GM12874 (cell line): ENCODE results near the gene MYPN.
A peak's percentile ranks its signal among the peaks of the same experiment; 100 is the strongest.

ENCODE experiments used
- TF ChIP-seq, protein P1 (sequence below): IDR thresholded peaks from 2 replicates; pipeline ENCODE4 v1.5.1; 2011; ENCODE audit warnings: low read depth, mild to moderate bottlenecking, control low read depth, low read length, moderate library complexity; ENCODE audit not compliant: insufficient read depth

MYPN gene

DNA sequence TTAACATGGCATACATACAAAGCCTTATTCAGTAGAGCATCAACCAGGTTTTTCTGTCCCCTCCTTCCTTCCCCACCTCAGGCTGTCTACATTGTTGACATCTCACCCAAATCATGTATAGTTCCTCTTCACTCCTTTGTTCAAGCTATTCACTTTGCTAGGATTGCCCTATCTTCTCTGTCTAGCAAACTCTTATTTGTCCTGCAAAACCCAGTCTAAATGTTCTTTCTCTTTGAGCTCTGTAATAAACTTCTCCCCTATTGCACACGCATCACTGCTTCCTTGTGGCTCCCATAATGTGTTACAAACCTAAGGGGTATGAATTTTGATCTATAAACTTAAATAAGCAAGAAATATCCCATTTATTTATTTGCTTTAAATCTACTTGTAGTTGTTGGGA, 36.8 kb downstream of the MYPN start:
- TF ChIP-seq, protein P1, sequence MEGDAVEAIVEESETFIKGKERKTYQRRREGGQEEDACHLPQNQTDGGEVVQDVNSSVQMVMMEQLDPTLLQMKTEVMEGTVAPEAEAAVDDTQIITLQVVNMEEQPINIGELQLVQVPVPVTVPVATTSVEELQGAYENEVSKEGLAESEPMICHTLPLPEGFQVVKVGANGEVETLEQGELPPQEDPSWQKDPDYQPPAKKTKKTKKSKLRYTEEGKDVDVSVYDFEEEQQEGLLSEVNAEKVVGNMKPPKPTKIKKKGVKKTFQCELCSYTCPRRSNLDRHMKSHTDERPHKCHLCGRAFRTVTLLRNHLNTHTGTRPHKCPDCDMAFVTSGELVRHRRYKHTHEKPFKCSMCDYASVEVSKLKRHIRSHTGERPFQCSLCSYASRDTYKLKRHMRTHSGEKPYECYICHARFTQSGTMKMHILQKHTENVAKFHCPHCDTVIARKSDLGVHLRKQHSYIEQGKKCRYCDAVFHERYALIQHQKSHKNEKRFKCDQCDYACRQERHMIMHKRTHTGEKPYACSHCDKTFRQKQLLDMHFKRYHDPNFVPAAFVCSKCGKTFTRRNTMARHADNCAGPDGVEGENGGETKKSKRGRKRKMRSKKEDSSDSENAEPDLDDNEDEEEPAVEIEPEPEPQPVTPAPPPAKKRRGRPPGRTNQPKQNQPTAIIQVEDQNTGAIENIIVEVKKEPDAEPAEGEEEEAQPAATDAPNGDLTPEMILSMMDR = no peak

DNA sequence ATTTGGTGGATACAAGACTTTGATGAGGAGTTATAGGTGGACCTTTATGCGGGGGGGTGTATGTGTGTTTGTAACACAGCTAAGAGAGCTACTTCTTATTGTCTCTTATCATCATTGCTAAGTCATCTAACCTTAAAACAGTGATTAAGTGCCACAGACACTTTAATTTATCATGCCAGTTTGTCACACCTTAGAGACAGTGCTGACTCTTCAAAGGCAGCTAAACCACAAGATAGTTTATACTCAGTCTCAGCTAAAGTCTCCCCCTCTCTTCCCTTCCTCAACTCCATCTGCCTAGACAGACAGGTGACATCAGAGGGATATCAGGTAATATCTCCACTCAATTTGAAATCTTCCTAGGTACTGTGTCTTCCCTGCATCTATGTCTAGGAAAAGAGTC, 42.2 kb downstream of the MYPN start:
- TF ChIP-seq, protein P1 = no peak

DNA sequence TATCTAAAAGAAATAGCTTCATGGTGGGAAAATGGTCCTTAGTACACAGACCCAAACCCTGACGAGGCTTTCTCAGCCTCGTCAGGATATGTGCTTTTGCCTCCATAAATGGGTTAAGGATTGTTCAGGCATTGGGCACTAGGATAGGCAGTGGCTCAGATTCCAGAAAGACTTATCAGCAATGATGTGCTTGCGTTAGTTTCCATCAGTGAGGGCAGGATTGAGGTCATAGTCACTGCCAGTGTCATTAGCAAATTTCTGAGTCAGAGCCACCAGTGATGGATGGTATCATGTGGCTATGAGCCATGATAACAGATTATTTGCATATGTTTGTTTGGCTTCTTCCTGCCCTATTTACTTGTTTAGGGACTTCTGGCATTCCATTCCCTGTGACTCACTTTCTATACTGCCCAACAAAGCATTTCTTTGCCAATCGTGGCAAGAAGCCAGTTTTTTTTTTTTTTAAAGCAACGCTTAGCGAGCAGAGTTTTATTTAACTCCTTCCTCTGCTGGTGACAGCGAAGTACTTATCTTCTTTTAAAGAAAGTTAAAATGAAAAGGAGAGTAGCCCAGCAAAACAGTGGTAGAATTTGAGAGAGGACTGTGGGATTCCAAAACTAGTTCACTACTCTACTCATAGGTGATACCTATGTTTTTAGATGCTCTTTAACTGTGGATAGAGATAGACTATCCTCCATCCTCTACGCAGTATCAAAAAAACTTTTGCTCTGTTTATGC, 44.4 kb downstream of the MYPN start:
- TF ChIP-seq, protein P1 = no peak

DNA sequence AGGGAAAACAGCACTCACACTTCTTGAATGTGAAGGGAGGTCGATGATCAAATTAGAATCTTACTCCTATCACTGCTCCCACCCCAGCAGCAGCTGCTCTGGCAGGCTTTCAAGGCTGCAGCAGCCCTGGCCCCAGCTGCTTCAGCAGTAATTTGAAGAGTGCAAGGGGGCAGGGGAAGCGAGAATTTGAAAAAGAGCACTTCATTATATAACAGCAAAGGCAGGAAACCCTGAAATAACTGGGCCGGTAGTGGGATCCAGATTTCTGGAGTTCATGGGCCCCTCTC, 44.9 kb downstream of the MYPN start:
- TF ChIP-seq, protein P1 = no peak

DNA sequence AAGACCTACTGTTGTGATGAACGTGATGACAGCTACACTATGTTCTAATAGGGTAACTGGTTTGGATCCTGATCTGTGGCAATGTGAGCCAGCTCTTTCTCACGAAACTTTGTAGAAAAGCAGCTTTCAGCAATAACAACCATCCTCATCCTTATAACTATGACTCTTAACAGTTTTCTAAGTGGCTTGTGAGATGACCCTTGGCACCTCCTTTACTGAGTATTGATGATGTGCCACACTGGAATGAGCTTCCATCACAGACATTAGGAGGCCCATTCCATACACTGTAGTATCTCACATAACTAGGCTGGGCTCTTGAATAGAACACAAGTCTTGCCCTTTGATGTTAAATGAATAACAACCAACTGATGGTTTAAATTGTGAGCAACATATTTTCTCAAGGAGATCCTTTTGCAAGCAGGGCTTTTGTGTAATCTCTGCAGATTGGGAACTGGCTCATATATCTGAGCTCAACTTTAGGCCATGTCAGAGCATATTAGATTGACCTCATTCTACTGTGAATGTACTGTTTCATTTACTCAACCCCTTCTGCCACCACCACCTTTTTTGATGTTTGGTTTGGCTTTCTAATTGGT, 46.4 kb downstream of the MYPN start:
- TF ChIP-seq, protein P1 = no peak

DNA sequence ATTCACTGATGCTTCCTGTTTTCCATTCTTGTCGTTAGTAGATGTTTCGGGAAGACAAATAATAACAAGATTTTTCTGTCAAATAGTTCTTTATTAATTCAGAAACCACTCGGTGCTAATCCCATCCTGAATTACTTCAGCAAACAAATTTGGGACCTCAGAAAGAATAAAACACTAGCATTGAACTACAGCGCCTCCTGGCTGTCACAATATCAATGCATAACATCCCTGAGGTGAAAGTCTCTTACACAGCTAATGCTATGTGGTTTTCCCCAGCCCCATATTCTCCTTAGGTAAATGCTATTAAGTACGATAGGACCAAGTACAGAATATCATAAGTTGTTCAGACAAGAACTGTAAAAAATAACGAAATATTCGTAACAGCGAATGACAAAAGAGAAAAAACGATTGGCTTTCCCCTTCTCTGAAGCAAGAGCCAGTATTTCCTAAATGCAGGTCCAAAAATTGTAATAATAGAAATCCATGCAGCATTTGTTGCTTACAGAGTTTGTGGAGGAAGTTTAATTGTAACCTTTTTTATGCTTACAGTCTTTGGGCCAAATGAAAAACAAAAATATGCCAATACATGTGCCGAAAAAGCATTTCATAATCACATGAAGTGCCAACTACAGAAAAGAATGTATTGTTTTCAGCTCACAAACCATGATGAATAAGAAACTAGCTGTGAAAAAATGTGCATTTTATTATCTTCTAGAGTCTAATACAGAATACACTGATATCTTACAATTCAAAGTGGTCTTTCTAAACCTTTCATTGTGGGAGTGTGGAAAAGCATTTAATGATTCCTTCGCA, 47.3 kb downstream of the MYPN start:
- TF ChIP-seq, protein P1 = peak; percentile 68

DNA sequence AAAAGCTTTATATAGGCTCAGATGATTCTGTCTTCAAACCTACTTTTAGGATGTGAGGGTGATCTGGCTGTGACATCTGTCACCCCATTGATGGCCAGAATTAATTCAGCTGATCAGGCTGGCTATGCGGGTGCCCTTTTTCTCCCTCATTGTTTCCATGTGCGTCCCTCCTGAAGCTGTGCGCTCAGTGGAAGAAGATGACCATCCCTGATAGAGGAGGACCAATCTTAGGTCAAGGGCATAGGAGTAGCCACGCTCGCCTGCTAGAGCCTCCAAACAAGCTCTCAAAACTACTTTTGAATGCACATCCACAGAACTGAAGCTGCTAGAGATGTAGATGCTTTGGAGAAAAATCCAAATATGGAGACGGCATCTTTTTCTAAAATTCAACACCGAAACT, 48.7 kb downstream of the MYPN start:
- TF ChIP-seq, protein P1 = no peak
